ENCODE measurements around the gene PHLPP2. TPM values are rescaled to one million over a fixed set of nuclear protein-coding genes. Genes with fewer than 3 reads are reported as not detected.

PHLPP2 gene
- total and polyA plus RNA-seq, 10 of the 15 experiments (the other 5 are each of a cell fraction or from before 2014, with no cell fraction given), result 1.0 to 13.2 (median 7.0) TPM

DNA sequence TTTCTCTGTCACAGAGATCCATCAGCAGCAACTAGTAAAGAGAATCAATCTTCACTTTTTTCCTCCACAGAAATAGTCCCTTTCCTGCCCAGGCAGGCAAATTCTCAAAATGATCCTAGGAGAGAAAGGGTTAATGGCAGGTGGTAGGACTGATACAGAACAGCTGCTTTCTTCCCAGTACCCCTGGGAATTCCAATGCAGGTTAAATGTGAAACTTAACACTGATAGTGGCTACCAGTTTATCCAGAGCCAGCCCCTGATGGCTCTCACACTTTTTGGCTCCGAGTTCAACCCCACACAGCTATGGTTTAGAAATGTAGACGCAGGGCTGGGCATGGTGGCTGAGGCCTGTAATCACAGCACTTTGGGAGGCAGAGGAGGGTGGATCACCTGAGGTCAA lies 76.3 kb downstream of the PHLPP2 start (continued):
- TF ChIP-seq ZSCAN29 (IDR thresholded peaks at IDR 0.05) (no peak), SPI1 (IDR thresholded peaks at IDR 0.05; ENCODE audit: borderline replicate concordance, insufficient read depth, low read depth, low read length) (no peak), CHD4 (IDR thresholded peaks at IDR 0.05) (no peak), KLF5 (IDR thresholded peaks at IDR 0.05; ENCODE audit: partially characterized antibody) (no peak), RB1 (IDR thresholded peaks at IDR 0.05; ENCODE audit: borderline replicate concordance) (no peak), PML (IDR thresholded peaks at IDR 0.05; ENCODE audit: low read length) (no peak), RAD51 (IDR thresholded peaks at IDR 0.05) (no peak), BRCA1 (IDR thresholded peaks at IDR 0.05; ENCODE audit: low read depth, low read length) (no peak), RAD21 (IDR thresholded peaks at IDR 0.05; ENCODE audit: insufficient read depth, low read depth, low read length) (no peak), KDM1A (IDR thresholded peaks at IDR 0.05; ENCODE audit: borderline replicate concordance) (no peak)
- TF ChIP-seq, protein P1, sequence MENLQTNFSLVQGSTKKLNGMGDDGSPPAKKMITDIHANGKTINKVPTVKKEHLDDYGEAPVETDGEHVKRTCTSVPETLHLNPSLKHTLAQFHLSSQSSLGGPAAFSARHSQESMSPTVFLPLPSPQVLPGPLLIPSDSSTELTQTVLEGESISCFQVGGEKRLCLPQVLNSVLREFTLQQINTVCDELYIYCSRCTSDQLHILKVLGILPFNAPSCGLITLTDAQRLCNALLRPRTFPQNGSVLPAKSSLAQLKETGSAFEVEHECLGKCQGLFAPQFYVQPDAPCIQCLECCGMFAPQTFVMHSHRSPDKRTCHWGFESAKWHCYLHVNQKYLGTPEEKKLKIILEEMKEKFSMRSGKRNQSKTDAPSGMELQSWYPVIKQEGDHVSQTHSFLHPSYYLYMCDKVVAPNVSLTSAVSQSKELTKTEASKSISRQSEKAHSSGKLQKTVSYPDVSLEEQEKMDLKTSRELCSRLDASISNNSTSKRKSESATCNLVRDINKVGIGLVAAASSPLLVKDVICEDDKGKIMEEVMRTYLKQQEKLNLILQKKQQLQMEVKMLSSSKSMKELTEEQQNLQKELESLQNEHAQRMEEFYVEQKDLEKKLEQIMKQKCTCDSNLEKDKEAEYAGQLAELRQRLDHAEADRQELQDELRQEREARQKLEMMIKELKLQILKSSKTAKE (IDR thresholded peaks at IDR 0.05; ENCODE audit: low read depth, poor library complexity, severe bottlenecking), result no peak
- TF ChIP-seq, protein P2, sequence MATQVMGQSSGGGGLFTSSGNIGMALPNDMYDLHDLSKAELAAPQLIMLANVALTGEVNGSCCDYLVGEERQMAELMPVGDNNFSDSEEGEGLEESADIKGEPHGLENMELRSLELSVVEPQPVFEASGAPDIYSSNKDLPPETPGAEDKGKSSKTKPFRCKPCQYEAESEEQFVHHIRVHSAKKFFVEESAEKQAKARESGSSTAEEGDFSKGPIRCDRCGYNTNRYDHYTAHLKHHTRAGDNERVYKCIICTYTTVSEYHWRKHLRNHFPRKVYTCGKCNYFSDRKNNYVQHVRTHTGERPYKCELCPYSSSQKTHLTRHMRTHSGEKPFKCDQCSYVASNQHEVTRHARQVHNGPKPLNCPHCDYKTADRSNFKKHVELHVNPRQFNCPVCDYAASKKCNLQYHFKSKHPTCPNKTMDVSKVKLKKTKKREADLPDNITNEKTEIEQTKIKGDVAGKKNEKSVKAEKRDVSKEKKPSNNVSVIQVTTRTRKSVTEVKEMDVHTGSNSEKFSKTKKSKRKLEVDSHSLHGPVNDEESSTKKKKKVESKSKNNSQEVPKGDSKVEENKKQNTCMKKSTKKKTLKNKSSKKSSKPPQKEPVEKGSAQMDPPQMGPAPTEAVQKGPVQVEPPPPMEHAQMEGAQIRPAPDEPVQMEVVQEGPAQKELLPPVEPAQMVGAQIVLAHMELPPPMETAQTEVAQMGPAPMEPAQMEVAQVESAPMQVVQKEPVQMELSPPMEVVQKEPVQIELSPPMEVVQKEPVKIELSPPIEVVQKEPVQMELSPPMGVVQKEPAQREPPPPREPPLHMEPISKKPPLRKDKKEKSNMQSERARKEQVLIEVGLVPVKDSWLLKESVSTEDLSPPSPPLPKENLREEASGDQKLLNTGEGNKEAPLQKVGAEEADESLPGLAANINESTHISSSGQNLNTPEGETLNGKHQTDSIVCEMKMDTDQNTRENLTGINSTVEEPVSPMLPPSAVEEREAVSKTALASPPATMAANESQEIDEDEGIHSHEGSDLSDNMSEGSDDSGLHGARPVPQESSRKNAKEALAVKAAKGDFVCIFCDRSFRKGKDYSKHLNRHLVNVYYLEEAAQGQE (IDR thresholded peaks at IDR 0.05; ENCODE audit: low read depth, low read length), result no peak
- TF ChIP-seq, protein P3, sequence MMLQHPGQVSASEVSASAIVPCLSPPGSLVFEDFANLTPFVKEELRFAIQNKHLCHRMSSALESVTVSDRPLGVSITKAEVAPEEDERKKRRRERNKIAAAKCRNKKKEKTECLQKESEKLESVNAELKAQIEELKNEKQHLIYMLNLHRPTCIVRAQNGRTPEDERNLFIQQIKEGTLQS (IDR thresholded peaks at IDR 0.05; ENCODE audit: borderline replicate concordance, extremely low read depth, low read depth, low read length), result no peak

Measured in GM12878 (cell line).